Measurements from ENCODE around the gene WDR1.

WDR1 gene

GRCh38 chr4:10026485-10026884 lies 90.1 kb downstream of the WDR1 start:
- in situ Hi-C loops (cut with MboI; ENCODE audit: low sequenced_read_pairs), result no loop called here

- in situ Hi-C loops (cut with MboI; ENCODE audit: low sequenced_read_pairs), result no loop called here
Observed at GRCh38 chr4:10025230-10025806, 91.3 kb downstream of the WDR1 start.
